Measurements from ENCODE around the gene USP6NL. TPM values are rescaled to one million over a fixed set of nuclear protein-coding genes. Genes with fewer than 3 reads are reported as not detected.
A peak's percentile ranks its signal among the peaks of the same experiment; 100 is the strongest.

Gene USP6NL
- total RNA-seq, 1 experiment from 2014 or later: 24.6 TPM

DNA sequence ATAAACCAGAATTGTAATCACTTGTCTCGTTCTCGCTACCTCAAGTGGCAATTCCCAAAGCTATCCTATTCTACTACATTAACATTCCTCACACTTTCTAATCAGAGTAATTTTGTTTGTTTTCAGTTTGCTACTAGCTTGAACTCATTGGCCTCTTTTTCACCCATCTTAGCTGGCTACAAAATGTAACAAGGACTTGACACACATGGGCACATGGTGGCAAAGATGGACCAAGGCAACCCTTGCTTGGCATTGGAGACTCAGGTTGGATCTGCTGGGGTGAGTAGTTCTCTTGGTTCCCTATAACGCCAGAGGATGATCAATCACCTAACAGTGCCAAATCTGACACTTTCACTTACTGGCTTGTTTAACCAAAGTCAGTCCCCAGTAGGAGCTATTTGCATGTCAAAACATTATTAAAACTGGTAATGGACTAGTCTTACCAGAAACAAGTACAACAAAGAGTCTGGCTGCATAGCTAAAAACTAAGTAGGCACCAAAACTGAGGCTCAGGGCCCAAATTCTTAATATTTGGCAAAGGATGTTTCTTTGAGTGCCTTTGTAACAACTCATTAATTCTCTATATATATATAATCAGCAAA lies 1.9 kb downstream of the USP6NL start:
- no peaks in the 10 kb centered on the region for H4K20me1 ChIP-seq (ENCODE audit: insufficient read depth)
- H3K27me3 ChIP-seq (ENCODE audit: insufficient read depth, low read length): no peaks in the 10 kb centered on the region
- CTCF ChIA-PET: no interaction called here
- RAD21 ChIA-PET (ENCODE audit: low non-redundant PET in 1 of 2, low total read pairs in 2 of 2, uncharacterized antibody in 2 of 2, unreplicated experiment in 2 of 2): no interaction called here
- BruUV-seq (replicated peaks): TSS peak; percentile 40
- H3K27ac ChIP-seq (ENCODE audit: low read depth, low read length): no peak overlapping the region
- POLR2A ChIA-PET: no interaction called here
- ATAC-seq (no peak), DNase-seq (ENCODE audit: low read depth, low spot score) (no peak)
- H3K79me2 ChIP-seq (ENCODE audit: insufficient read depth, low read length): peaks cover 63% of the 10 kb centered on the region
- 0 out of 2 replicates have a peak overlapping the region, but pooled peaks have one; percentile 10 for H3K9ac ChIP-seq (ENCODE audit: low read length)
- peak overlapping the region; percentile 88 for H3K4me2 ChIP-seq (ENCODE audit: low read length)
- no peak overlapping the region for H2AFZ ChIP-seq (ENCODE audit: low read depth, low read length, poor library complexity, severe bottlenecking)
- intact Hi-C loops (cut with micrococcal nuclease): loop anchor here (2.0 kb wide), 1 partner anchor 77 kb away; no protein-coding TSS in a partner anchor
- no peaks in the 10 kb centered on the region for H3K9me2 ChIP-seq (ENCODE audit: insufficient read depth)
- TF ChIP-seq, protein P1, sequence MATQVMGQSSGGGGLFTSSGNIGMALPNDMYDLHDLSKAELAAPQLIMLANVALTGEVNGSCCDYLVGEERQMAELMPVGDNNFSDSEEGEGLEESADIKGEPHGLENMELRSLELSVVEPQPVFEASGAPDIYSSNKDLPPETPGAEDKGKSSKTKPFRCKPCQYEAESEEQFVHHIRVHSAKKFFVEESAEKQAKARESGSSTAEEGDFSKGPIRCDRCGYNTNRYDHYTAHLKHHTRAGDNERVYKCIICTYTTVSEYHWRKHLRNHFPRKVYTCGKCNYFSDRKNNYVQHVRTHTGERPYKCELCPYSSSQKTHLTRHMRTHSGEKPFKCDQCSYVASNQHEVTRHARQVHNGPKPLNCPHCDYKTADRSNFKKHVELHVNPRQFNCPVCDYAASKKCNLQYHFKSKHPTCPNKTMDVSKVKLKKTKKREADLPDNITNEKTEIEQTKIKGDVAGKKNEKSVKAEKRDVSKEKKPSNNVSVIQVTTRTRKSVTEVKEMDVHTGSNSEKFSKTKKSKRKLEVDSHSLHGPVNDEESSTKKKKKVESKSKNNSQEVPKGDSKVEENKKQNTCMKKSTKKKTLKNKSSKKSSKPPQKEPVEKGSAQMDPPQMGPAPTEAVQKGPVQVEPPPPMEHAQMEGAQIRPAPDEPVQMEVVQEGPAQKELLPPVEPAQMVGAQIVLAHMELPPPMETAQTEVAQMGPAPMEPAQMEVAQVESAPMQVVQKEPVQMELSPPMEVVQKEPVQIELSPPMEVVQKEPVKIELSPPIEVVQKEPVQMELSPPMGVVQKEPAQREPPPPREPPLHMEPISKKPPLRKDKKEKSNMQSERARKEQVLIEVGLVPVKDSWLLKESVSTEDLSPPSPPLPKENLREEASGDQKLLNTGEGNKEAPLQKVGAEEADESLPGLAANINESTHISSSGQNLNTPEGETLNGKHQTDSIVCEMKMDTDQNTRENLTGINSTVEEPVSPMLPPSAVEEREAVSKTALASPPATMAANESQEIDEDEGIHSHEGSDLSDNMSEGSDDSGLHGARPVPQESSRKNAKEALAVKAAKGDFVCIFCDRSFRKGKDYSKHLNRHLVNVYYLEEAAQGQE (IDR thresholded peaks at IDR 0.05; ENCODE audit: low read depth): no peak
- TF ChIP-seq, protein P2, sequence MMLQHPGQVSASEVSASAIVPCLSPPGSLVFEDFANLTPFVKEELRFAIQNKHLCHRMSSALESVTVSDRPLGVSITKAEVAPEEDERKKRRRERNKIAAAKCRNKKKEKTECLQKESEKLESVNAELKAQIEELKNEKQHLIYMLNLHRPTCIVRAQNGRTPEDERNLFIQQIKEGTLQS (IDR thresholded peaks at IDR 0.05): no peak
- TF ChIP-seq ZNF274 (IDR thresholded peaks at IDR 0.05; ENCODE audit: low read depth, low read length): no peak
- TF ChIP-seq, protein P3, sequence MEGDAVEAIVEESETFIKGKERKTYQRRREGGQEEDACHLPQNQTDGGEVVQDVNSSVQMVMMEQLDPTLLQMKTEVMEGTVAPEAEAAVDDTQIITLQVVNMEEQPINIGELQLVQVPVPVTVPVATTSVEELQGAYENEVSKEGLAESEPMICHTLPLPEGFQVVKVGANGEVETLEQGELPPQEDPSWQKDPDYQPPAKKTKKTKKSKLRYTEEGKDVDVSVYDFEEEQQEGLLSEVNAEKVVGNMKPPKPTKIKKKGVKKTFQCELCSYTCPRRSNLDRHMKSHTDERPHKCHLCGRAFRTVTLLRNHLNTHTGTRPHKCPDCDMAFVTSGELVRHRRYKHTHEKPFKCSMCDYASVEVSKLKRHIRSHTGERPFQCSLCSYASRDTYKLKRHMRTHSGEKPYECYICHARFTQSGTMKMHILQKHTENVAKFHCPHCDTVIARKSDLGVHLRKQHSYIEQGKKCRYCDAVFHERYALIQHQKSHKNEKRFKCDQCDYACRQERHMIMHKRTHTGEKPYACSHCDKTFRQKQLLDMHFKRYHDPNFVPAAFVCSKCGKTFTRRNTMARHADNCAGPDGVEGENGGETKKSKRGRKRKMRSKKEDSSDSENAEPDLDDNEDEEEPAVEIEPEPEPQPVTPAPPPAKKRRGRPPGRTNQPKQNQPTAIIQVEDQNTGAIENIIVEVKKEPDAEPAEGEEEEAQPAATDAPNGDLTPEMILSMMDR (IDR thresholded peaks at IDR 0.05 in 2 of 3, conservative IDR thresholded peaks at IDR 0.05 in 1 of 3; ENCODE audit: borderline replicate concordance in 1 of 3, insufficient read depth in 1 of 3, low read depth in 2 of 3, low read length in 2 of 3): no peak
- no peak for TF ChIP-seq SRF (IDR thresholded peaks at IDR 0.05; ENCODE audit: low read depth)
- no peak for TF ChIP-seq CEBPB (IDR thresholded peaks at IDR 0.05; ENCODE audit: low read depth)
- no peak for TF ChIP-seq JUND (IDR thresholded peaks at IDR 0.05)
- no peak for TF ChIP-seq FOSL1 (IDR thresholded peaks at IDR 0.05; ENCODE audit: low read depth)
- no peak for TF ChIP-seq TCF7L2 (IDR thresholded peaks at IDR 0.05; ENCODE audit: borderline replicate concordance, extremely low read depth, insufficient read depth, insufficient read length)
- TF ChIP-seq, protein P4, sequence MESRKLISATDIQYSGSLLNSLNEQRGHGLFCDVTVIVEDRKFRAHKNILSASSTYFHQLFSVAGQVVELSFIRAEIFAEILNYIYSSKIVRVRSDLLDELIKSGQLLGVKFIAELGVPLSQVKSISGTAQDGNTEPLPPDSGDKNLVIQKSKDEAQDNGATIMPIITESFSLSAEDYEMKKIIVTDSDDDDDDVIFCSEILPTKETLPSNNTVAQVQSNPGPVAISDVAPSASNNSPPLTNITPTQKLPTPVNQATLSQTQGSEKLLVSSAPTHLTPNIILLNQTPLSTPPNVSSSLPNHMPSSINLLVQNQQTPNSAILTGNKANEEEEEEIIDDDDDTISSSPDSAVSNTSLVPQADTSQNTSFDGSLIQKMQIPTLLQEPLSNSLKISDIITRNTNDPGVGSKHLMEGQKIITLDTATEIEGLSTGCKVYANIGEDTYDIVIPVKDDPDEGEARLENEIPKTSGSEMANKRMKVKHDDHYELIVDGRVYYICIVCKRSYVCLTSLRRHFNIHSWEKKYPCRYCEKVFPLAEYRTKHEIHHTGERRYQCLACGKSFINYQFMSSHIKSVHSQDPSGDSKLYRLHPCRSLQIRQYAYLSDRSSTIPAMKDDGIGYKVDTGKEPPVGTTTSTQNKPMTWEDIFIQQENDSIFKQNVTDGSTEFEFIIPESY (IDR thresholded peaks at IDR 0.05; ENCODE audit: extremely low read depth, insufficient replicate concordance, low read length): no peak
- TF ChIP-seq CBX3 (IDR thresholded peaks at IDR 0.05; ENCODE audit: low read depth): no peak
- no peak for TF ChIP-seq EZH2 (IDR thresholded peaks at IDR 0.05)
- no peak for TF ChIP-seq EZH2phosphoT487 (IDR thresholded peaks at IDR 0.05; ENCODE audit: borderline replicate concordance)
- no peak for TF ChIP-seq EGR1 (IDR thresholded peaks at IDR 0.05; ENCODE audit: low read depth)
- TF ChIP-seq, protein P5, sequence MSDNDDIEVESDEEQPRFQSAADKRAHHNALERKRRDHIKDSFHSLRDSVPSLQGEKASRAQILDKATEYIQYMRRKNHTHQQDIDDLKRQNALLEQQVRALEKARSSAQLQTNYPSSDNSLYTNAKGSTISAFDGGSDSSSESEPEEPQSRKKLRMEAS (IDR thresholded peaks at IDR 0.05): no peak
- no peak for TF ChIP-seq YY1 (IDR thresholded peaks at IDR 0.05; ENCODE audit: extremely low read depth, insufficient replicate concordance, low read depth, low read length)
- no peak for TF ChIP-seq RAD21 (IDR thresholded peaks at IDR 0.05; ENCODE audit: low read depth)
- TF ChIP-seq SP1 (IDR thresholded peaks at IDR 0.05; ENCODE audit: low read depth): no peak
- no peak for TF ChIP-seq ZFX (IDR thresholded peaks at IDR 0.05)
- H3K4me1 ChIP-seq (ENCODE audit: control insufficient read depth in 1 of 2, insufficient read depth in 2 of 2, low read length in 2 of 2): peaks cover 24 to 44% of the 10 kb centered on the region in 2 experiments
- H3K9me3 ChIP-seq (ENCODE audit: control insufficient read depth in 1 of 2, insufficient read depth in 1 of 2, low read depth in 1 of 2, low read length in 2 of 2): no peaks in the 10 kb centered on the region
- H3K36me3 ChIP-seq (ENCODE audit: control insufficient read depth in 1 of 2, insufficient read depth in 2 of 2, low read length in 2 of 2): no peaks in the 10 kb centered on the region
- peak overlapping the region; percentile 80 to 91 for H3K4me3 ChIP-seq (replicated peaks in 1 of 2; ENCODE audit: low read depth in 1 of 2, low read length in 2 of 2)
